Psoas muscle (tissue), 8 donors: ENCODE results near the gene SMARCA2. TPM values are rescaled to one million over a fixed set of nuclear protein-coding genes. Genes with fewer than 3 reads are reported as not detected.

Source experiments
- ATAC-seq, 4 donors: fragments of 200-7000 bp; cut with Tn5 transposase; one replicate each; pipeline ENCODE4 v1.9.1; 2020; ENCODE audit warnings: moderate library complexity in 3 of 4, mild to moderate bottlenecking in 2 of 4
- DNase-seq, 2 donors: peaks; one replicate each; pipeline ENCODE4 v3.0.0-alpha.2; 2020
- H3K27ac ChIP-seq: fragments of 200-600 bp; one replicate; pipeline ENCODE4 v1.8.0; 2022
- H3K27me3 ChIP-seq, 3 donors: fragments of 200-600 bp in 1 of 3; one replicate each; pipeline versions ENCODE4 v1.6.1 to v1.8.0; 2013 to 2022; ENCODE audit warnings: low read length in 2 of 3, mild to moderate bottlenecking in 2 of 3, moderate library complexity in 1 of 3; ENCODE audit not compliant: insufficient read depth in 3 of 3
- H3K36me3 ChIP-seq, 2 donors: fragments of 200-600 bp in 1 of 2; one replicate each; pipeline versions ENCODE4 v1.6.1 to v1.8.0; 2013 to 2022; ENCODE audit warnings: low read depth in 1 of 2, mild to moderate bottlenecking in 1 of 2, moderate library complexity in 1 of 2; ENCODE audit not compliant: insufficient read depth in 1 of 2
- H3K4me1 ChIP-seq: fragments of 200-600 bp; one replicate; pipeline ENCODE4 v1.8.0; 2022
- H3K4me3 ChIP-seq: fragments of 200-600 bp; one replicate; pipeline ENCODE4 v1.8.0; 2022; ENCODE audit warnings: mild to moderate bottlenecking
- H3K9me3 ChIP-seq: fragments of 200-600 bp; one replicate; pipeline ENCODE4 v1.8.0; 2022
- WGBS, 3 donors: extraction: QIAGEN DNeasy Blood & Tissue Kit; methylation state at CpG; one replicate each; pipeline versions ENCODE4 v1.1.6 to v1.1.7; 2013; 5-methylcytosine and 5-hydroxymethylcytosine counted together
- intact Hi-C, 2 donors: fragments of 100-400 bp; cut with DNase I; formaldehyde crosslinking; loops; one replicate each; pipeline versions ENCODE4 v1.11.0 to v1.14.2; 2022
- polyA plus RNA-seq, 3 donors: library from polyadenylated mRNA; stranded (reverse); fragments of 200-250 nt; gene quantifications; one replicate each; pipeline ENCODE4 v1.2.3, GENCODE V29; 2013
- total RNA-seq, 4 donors: library from RNA; stranded (reverse); fragmentation: NEBNext Ultra II Directional in 2 of 4; extraction: Animal tissue kit (Norgen Biotek cat#: 25700) in 2 of 4; gene quantifications; one replicate each; pipeline versions ENCODE4 v1.2.1 to v1.2.4, GENCODE V29; 2021 to 2023
- TF ChIP-seq, protein P1 (sequence below): fragments of 200-600 bp; IDR thresholded peaks from one replicate; pipeline ENCODE4 v1.8.0; 2022; ENCODE audit warnings: antibody characterized with exemption
- donor health status: healthy with polysubstance abuse.
- donor health status: DM: no; HTN: no; CAD: no; lungs with moderate emphysema.
- donor health status: Bipolar disorder and iron deficiency.
- donor health status: healthy.
- donor health status: DM: yes; HTN: yes; CAD: no.
- donor health status: DM: no; HTN: no; CAD: no.
- donor health status: DM: no; HTN: no; CAD: no.
- donor health status: DM: yes; HTN: yes; CAD: no.

The SMARCA2 gene
- total and polyA plus RNA-seq, 7 donors, result 13.8 to 97.2 (median 64.6) TPM

- Histone ChIP-seq H3K36me3 (no peaks in the 10 kb centered on the region), H3K27ac (no peak overlapping the region), H3K27me3 (no peaks in the 10 kb centered on the region), H3K4me3 (no peak overlapping the region), H3K4me1 (no peaks in the 10 kb centered on the region), H3K9me3 (no peaks in the 10 kb centered on the region)
- DNase-seq, result no peak
- WGBS, 3 donors, result 91 to 94% (median 92%) methylated on average over 5 of the region's 5 CpGs
- no peak for ATAC-seq
- TF ChIP-seq, protein P1, sequence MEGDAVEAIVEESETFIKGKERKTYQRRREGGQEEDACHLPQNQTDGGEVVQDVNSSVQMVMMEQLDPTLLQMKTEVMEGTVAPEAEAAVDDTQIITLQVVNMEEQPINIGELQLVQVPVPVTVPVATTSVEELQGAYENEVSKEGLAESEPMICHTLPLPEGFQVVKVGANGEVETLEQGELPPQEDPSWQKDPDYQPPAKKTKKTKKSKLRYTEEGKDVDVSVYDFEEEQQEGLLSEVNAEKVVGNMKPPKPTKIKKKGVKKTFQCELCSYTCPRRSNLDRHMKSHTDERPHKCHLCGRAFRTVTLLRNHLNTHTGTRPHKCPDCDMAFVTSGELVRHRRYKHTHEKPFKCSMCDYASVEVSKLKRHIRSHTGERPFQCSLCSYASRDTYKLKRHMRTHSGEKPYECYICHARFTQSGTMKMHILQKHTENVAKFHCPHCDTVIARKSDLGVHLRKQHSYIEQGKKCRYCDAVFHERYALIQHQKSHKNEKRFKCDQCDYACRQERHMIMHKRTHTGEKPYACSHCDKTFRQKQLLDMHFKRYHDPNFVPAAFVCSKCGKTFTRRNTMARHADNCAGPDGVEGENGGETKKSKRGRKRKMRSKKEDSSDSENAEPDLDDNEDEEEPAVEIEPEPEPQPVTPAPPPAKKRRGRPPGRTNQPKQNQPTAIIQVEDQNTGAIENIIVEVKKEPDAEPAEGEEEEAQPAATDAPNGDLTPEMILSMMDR, result no peak
- intact Hi-C loops, result no loop called here
Measured at GRCh38 chr9:2235623-2236022, 220.5 kb downstream of the SMARCA2 start.

GRCh38 chr9:2236850-2237249, 221.7 kb downstream of the SMARCA2 start:
- 91 to 93% (median 92%) methylated on average over 3 of the region's 3 CpGs for WGBS, 3 donors
- Histone ChIP-seq H3K4me3 (no peak overlapping the region), H3K4me1 (no peaks in the 10 kb centered on the region), H3K27me3 (no peaks in the 10 kb centered on the region), H3K36me3 (no peaks in the 10 kb centered on the region), H3K9me3 (no peaks in the 10 kb centered on the region), H3K27ac (no peak overlapping the region)
- intact Hi-C loops, result no loop called here
- ATAC-seq, result no peak
- TF ChIP-seq, protein P1, result no peak
- DNase-seq, result no peak

- Histone ChIP-seq H3K4me1 (no peaks in the 10 kb centered on the region), H3K27me3 (no peaks in the 10 kb centered on the region), H3K4me3 (peak overlapping the region; percentile 69), H3K36me3 (no peaks in the 10 kb centered on the region), H3K27ac (no peak overlapping the region), H3K9me3 (no peaks in the 10 kb centered on the region)
- WGBS, 3 donors, result 17 to 27% (median 22%) methylated on average over 15 of the region's 15 CpGs
- intact Hi-C loops, result loop anchor here in 1 of 2 donors (5.0 to 10.0 kb wide), 2 partner anchors 36 to 87 kb away; no protein-coding TSS in a partner anchor
- DNase-seq (peak; percentile 33 to 53), ATAC-seq (peak in 3 of 4 donors; percentile 10 to 51 (median 17))
- TF ChIP-seq, protein P1, result peak; percentile 17
Measured at GRCh38 chr9:2241461-2241835, 226.3 kb downstream of the SMARCA2 start.

DNA sequence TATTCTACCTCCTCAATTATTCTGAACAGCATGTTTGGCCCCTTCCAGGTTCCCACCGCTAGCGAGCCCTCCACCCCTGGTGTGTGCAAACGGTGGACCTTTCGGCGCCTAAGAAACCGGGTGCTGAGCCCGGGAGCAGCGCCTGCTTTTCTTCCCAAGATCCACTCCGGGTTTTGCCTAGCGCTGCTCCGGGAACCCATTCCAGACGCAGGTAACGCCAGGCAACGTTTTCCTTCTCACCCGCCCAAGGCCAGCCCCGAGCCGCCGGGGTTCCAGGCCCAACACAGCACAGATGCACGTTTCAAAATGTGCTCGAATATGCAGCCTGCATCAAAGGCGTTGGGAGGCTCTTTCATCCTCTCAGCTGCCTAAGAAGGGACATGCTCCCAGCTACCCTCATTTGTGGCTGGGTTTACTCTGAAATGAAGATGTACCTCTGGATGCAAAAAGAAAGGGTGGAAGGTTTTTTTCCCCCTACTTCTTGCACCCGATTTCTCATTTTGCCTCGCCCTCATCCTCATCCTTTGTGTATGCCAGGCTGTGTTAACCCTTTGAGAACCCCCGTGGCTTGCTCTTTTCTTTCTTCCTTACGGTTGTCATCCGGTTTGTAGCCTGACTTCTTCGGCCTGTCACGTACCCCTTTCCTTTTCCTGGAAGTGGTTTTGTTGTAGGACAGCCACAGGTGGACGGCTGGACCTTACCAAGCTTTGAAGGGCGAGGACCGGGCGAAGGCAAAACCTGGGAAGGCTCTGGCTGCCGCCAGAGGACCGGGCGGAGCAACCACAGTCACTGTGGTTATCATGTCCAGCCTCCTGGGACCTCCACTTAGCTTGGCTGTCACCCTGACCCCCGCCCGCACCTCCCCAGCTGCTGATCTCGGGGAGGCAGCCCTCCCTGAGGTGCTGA, 226.9 kb downstream of the SMARCA2 start:
- WGBS, 3 donors, result 1% methylated on average over 38 of the region's 38 CpGs
- ATAC-seq (peak; percentile 88 to 97 (median 95)), DNase-seq (peak; percentile 76 to 83)
- TF ChIP-seq, protein P1, result no peak
- no peaks in the 10 kb centered on the region for H3K4me1 ChIP-seq
- peak overlapping the region; percentile 69 for H3K4me3 ChIP-seq
- H3K27ac ChIP-seq, result peak overlapping the region; percentile 56
- intact Hi-C loops, result loop anchor here in 1 of 2 donors (5.0 to 10.0 kb wide), 2 partner anchors 35 to 87 kb away; no protein-coding TSS in a partner anchor
- H3K9me3 ChIP-seq, result no peaks in the 10 kb centered on the region
- H3K36me3 ChIP-seq, result no peaks in the 10 kb centered on the region
- no peaks in the 10 kb centered on the region for H3K27me3 ChIP-seq
